SK-N-DZ (cell line): ENCODE measurements around the gene MOSPD3.
"Not testable (repeated sequence)": the region's sequence is repeated elsewhere in the genome, so short reads cannot be mapped to it uniquely, and the experiment has no call there.

Experiments used
- DNase-seq: peaks from one replicate; pipeline ENCODE4 v3.0.0-alpha.2; 2015; ENCODE audit warnings: low spot score

Gene MOSPD3

DNA sequence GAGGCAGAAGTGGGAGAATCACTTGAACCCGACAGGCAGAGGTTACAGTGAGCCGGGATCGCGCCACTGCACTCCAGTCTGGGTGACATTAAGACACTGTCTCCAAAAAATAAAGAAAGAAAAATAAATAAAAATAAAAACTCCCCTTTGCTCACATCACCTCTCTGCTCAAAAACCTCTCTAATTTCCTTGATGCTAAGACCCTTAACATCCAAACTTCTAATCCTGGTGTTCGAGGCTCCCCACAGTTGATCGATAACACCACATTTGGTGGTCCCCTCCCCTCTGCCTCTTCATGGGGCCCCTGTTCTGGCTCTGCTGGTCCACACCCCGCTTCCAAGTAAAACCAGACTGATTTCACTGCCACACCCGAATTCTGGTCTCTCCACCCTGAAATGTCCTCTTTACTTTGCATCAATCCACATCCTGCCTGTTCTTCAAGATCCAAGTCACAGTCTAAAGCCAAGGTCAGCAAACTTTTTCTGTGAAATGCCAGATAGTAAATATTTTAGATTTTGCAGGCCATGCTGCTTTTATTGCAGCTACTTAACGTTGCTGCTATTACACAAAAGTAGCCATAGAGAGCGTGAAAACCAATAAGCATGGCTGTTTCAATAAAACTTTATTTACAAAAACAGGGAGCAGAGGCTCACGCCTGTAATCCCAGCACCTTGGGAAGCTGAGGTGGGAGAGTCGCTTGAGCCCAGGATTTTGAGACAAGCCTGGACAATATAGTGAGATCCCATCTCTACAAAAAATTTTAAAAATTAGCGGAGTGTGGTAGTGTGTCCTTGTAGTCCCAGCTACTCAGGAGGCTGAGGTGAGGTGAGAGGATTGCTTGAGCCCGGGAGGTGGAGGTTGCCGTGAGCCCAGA is 11.8 kb downstream of the MOSPD3 start:
- DNase-seq = no peak

DNA sequence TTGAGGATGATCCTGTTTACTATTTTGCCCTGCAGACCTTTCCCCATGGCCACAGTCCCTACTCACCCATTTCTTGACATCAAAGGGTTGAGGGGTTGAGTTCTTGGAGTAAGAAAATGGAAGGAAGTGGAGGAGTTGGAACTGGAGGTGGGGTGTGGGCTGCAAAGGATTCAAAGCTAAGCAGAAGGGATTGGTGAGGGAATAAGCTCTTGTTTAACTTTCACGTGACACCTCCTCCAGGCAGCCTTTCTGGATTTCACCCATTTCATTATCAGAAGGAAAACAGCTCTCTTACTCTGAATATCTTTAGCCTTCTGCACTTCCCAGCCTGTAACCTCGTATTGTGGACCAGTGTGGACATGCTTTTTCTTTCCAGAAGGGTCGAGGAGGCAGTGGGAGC is 13.7 kb downstream of the MOSPD3 start:
- no peak for DNase-seq

- peak; percentile 88 for DNase-seq
These were observed 14.3 kb downstream of the MOSPD3 start for GRCh38 chr7:100626530-100627237.

GRCh38 chr7:100627238-100627549 is 14.9 kb downstream of the MOSPD3 start:
- DNase-seq = no peak

DNA sequence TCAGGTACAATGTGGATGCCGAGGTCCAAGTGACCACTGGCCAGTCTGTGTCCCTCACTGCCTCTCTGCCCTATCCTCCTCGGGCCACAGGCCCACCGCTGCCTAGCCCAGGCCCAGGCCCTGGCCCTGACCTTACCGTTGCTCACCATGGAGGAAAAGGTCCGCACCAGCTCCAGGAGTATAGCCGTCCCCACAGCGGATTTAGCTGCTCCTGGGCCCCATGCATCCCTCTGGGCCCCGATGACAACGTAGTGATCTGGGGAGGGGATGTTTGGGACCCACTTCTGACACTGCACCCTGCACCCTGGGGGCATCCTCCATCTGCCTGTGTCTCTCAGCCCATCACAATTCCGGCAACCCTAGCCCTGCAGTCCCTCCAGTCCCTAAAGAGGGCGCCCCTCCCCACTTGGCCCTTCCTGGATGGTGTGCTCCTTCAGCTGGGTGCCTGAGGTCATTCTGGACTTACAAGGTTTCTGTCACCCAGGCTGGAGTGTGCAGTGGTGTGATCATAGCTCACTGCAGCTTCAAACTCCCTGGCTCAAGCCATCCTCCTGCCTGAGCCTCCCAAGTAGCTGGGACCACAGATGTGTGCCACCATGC is 16.9 kb downstream of the MOSPD3 start:
- peak; percentile 50 for DNase-seq

DNA sequence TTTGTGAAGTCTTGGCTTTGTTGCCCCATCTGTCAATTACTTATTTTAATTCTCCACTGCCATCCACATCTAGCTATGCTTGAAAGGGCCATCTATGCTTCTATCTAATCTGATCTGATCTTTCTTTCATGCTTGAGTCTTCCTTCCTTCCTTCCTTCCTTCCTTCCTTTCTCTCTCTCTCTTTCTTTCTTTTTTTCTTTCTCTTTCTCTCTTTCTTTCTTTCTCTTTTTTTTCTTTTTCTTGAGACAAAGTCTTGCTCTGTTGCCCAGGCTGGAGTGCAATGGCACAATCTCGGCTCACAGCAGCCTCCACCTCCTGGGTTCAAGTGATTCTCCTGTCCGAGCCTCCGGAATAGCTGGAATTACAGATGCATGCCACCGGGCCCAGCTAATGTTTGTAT is 17.7 kb downstream of the MOSPD3 start:
- no peak for DNase-seq

DNA sequence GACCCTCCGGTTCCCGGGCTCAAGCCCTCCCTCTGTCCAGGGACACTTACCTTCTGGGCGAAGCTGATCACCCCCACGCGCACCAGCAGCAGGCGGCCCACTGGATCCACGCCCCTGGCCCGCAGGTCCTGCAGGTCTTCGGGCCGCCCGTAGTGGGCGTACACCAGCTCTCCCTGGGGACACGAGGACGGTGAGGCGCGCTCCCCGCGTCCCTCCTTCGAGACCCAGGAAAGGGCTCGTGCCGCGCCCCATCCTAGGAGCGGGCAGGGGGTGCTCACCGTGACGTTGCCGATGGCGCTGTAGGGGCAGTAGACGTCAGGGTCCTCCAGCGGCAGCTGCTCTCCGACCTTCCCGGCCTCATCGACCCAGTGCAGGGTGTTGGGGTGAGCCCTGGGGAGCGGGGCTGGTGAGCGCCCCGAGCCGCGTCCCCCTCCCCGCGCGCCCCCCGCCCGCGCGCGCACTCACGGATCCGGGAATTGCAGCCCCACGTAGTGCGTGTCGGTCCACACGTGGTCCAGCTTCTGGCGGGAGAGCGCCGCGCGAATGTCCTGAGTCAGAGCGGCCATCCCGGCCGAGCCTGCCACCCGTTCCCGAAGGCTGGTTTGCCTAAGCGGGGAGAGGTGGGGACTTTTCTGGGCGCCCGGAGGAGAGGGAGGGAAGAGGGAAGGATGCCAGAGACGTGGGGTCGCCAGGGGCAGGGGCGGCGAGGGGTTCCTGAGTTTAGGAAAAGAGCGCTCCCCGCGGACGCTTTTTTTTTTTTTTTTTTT is 20.8 kb downstream of the MOSPD3 start:
- peak; percentile 55 for DNase-seq

DNA sequence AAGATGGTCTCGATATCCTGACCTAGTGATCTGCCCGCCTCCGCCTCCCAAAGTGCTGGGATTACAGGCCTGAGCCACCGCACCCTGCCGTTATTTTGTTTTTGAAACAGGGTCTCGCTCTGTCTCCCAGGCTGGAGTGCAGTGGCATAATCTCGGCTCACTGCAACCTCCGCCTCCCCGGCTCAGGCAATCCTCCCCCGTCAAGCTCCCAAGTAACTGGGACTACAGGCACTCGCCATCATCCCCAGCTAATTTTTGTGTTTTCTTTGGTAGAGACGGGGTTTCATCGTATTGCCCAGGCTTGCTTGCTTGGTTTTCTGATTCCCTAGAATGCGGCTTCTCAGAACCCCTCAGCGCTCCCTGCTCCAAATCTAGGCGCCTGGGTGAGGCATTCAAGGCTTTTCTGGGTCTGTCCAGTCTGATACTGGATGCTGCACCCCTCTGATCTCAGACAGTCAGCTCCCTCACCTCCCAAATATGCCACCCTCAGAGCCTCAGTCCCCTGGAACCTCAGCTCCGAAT is 27.7 kb downstream of the MOSPD3 start:
- no peak for DNase-seq

DNA sequence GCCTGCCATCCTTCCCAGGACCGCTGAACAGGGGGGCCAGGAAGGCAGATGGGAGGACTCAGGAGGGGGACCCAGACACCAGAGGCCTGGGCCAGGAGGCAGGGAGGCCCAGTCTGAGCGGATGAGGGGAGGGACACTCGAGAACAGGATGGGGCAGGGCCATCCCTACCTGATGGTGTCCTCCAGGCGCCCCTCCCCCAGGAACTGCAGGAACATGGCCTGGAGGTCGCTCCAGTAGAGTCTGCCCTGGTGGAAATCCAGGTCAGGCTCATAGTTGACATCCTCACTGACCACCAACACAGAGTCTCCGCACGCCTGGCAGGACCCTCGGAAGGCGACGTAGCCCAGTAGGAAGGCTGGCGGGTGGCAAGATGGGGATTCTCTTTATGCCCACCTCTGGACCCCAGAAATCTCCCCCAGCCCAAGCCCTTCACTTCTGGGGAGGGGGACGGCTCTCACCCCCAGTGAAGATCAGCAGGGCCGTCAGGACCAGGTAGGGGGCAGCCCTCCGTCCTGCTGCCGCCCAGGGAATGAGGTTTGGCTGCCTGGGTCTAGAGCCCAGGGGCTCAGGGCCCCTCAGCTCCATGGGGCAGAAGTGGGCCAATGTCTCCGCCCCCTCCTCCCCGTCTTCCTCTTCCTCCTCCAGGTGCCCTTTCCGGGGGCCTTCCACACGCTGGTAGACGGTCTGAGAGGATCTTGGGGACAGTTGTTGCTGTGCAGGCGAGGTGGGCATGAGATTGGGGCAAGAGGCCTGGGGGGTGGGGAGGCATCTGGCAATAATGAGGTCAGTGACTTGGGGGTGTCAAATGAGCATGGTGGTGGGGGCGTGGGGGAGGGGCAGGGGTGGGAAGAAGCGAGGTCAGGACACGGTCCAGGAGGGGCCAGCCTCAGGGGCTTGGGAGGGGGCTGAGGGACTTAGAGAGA is 28.4 kb downstream of the MOSPD3 start:
- DNase-seq = no peak

GRCh38 chr7:100641463-100641859 is 29.1 kb downstream of the MOSPD3 start, which contains the start of gene TFR2:
Gene TFR2 (minus strand): TSS chr7:100641552. CDS start chr7:100641509, 43 bp downstream.
- DNase-seq = no peak

DNA sequence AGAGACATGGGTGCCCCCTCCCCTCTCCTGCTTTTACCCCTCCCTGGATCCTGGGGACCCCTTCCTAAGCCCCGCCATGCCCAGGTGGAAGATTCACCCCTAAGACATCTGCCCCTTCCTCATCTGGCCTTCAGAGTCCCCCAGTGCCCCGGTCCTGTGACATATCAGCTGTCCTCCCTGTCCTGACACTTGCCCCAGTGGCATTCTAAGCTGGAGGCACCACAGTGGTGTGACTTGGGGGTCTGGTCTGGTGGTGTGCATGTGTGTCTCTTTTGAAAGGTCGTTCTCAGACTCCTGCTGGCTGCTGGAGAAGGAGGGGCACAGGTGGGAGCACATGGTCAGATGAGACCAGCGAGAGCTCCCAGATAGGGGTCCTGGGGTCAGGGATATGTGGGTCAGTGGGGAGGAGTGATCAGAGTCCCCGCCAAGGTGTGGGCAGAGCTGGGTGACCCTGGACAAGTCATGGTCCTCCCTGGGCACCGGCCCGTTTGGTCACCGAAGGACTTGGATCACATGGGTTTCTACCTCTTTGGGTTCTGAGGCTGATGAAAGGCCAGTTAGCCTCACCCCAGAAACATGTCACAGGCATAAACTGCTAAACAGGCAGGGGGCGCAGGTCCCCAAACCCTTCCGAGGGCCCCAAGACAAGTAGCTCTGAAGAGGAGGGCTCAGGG is 29.7 kb downstream of the MOSPD3 start:
- no peak for DNase-seq

DNA sequence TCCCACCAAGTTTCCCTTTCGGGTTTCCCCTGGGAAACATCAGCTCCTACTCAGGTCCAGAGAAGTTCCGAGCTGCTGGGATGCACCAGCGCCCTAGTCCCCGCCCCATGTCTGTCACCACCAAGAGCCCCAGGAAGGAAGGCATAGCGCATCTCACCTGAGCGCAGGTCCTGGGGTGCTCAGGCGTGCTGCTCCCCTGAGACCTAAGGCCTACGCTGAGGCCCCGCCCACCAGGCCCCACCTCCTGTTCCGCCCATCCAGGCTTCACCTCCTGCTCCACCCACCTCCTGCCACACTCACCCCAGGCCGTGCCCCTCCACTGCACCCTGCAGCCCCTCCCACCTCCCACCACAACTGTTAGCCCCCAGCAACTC is 30.2 kb downstream of the MOSPD3 start:
- DNase-seq = no peak

GRCh38 chr7:100649826-100650565 is 37.7 kb downstream of the MOSPD3 start:
- DNase-seq = no peak

- DNase-seq = no peak
These were observed 42.8 kb downstream of the MOSPD3 start for GRCh38 chr7:100654908-100655831.

GRCh38 chr7:100655908-100656674 is 43.8 kb downstream of the MOSPD3 start, which contains the start of gene ACTL6B:
Gene ACTL6B (minus strand): TSS chr7:100656448. CDS start chr7:100656354, 94 bp downstream.
- peak; percentile 83 for DNase-seq

GRCh38 chr7:100662194-100662776 is 49.9 kb downstream of the MOSPD3 start:
- DNase-seq = not testable (repeated sequence)
